ENCODE results near the gene TMEM129. TPM values are rescaled to one million over a fixed set of nuclear protein-coding genes. Genes with fewer than 3 reads are reported as not detected.

Gene TMEM129
- total and polyA plus RNA-seq, 10 of the 15 experiments (the other 5 are each of a cell fraction or from before 2014, with no cell fraction given): 0.19 to 24.9 (median 13.2) TPM

- TF ChIP-seq SUPT20H (IDR thresholded peaks at IDR 0.05; ENCODE audit: borderline replicate concordance, control insufficient read depth, low read depth, low read length) (no peak), EED (IDR thresholded peaks at IDR 0.05; ENCODE audit: low read depth) (no peak), PAX5 (IDR thresholded peaks at IDR 0.05; ENCODE audit: borderline replicate concordance, low read depth, low read length) (no peak), SIN3A (IDR thresholded peaks at IDR 0.05; ENCODE audit: low read depth, low read length) (no peak), BACH1 (IDR thresholded peaks at IDR 0.05; ENCODE audit: borderline replicate concordance) (no peak), BRCA1 (IDR thresholded peaks at IDR 0.05; ENCODE audit: low read depth, low read length) (no peak)
Observed at GRCh38 chr4:1738410-1738809, 17.3 kb upstream of the TMEM129 start (continued).

- no TSS peak for BruUV-seq (replicated peaks)
- 95% methylated on average over 14 of the region's 15 CpGs for WGBS (ENCODE audit: insufficient coverage, insufficient replicate concordance, low lambda C conversion rate, missing lambda C conversion rate)
- Histone ChIP-seq H2AFZ (ENCODE audit: control insufficient read depth, low read depth, low read length) (no peak overlapping the region), H3K4me2 (ENCODE audit: control insufficient read depth, insufficient read depth) (no peak overlapping the region), H4K20me1 (ENCODE audit: control insufficient read depth, insufficient read depth) (no peaks in the 10 kb centered on the region), H3K36me3 (ENCODE audit: control insufficient read depth in 2 of 2, insufficient read depth in 2 of 2, low read length in 1 of 2) (peaks cover 51 to 55% of the 10 kb centered on the region in 2 experiments), H3K27me3 (replicated peaks in 1 of 2; ENCODE audit: control insufficient read depth in 2 of 2, insufficient read depth in 2 of 2, low read length in 1 of 2) (no peaks in the 10 kb centered on the region), H3K4me3 (no peak overlapping the region), H3K9me3 (replicated peaks; ENCODE audit: control insufficient read depth, insufficient read depth, low read length) (peaks cover 18% of the 10 kb centered on the region), H3K27ac (ENCODE audit: control insufficient read depth, insufficient read depth) (no peak overlapping the region), H3K79me2 (ENCODE audit: control insufficient read depth, insufficient read depth, low read length) (no peaks in the 10 kb centered on the region), H3K4me1 (ENCODE audit: control insufficient read depth, insufficient read depth, low read length) (no peaks in the 10 kb centered on the region), H3K9ac (ENCODE audit: control insufficient read depth, insufficient read depth, low read length) (no peak overlapping the region)
- intact Hi-C loops (cut with micrococcal nuclease; ENCODE audit: unreplicated experiment): no loop called here
- ChIA-PET SMC1A (ENCODE audit: uncharacterized antibody, unreplicated experiment) (interaction anchor here (1.0 kb wide), 1 partner anchor 163 kb away, joined by 4 read pairs; no protein-coding TSS in a partner anchor), POLR2A (no interaction called here), RAD21 (ENCODE audit: unreplicated experiment) (no interaction called here), CTCF (no interaction called here)
- FAIRE-seq (no peak), DNase-seq (ENCODE audit: low read depth, low spot score) (no peak), ATAC-seq (no peak)
- no peak for TF ChIP-seq TARDBP (IDR thresholded peaks at IDR 0.05; ENCODE audit: borderline replicate concordance)
- TF ChIP-seq TCF7 (IDR thresholded peaks at IDR 0.05; ENCODE audit: borderline replicate concordance): no peak
- TF ChIP-seq EZH2 (IDR thresholded peaks at IDR 0.05; ENCODE audit: borderline replicate concordance, control insufficient read depth, low read depth, low read length): no peak
- no peak for TF ChIP-seq NFYA (IDR thresholded peaks at IDR 0.05; ENCODE audit: borderline replicate concordance, low read depth, low read length)
- TF ChIP-seq MTA2 (IDR thresholded peaks at IDR 0.05; ENCODE audit: low read depth): no peak
- no peak for TF ChIP-seq ZNF622 (IDR thresholded peaks at IDR 0.05)
- TF ChIP-seq ASH2L (IDR thresholded peaks at IDR 0.05; ENCODE audit: borderline replicate concordance, low read depth): no peak
- no peak for TF ChIP-seq MTA3 (IDR thresholded peaks at IDR 0.05; ENCODE audit: borderline replicate concordance, low read length)
- TF ChIP-seq CEBPB (IDR thresholded peaks at IDR 0.05; ENCODE audit: borderline replicate concordance in 1 of 2, low read depth in 2 of 2, low read length in 2 of 2): no peak
- TF ChIP-seq ELK1 (IDR thresholded peaks at IDR 0.05; ENCODE audit: low read depth, low read length): no peak
- TF ChIP-seq RELA (IDR thresholded peaks at IDR 0.05; ENCODE audit: borderline replicate concordance, partially characterized antibody): no peak
- in situ Hi-C loops (cut with MboI): no loop called here
Observed at GRCh38 chr4:1737666-1738065, 16.5 kb upstream of the TMEM129 start.

Data from GM12878 (cell line).